Esophagus muscularis mucosa (tissue), 4 donors: Measurements from ENCODE around the gene GPA33. TPM values are rescaled to one million over a fixed set of nuclear protein-coding genes. Genes with fewer than 3 reads are reported as not detected.

Experiments used
- DNase-seq: peaks from one replicate; pipeline ENCODE4 v3.0.0-alpha.2; 2017; ENCODE audit errors: extremely low spot score
- H3K27ac ChIP-seq, 4 donors: fragments of 200-600 bp; sonication (generic); replicated peaks in 1 of 4; 1 replicate in 3 of 4; 2 replicates in 1 of 4; pipeline ENCODE4 v1.5.1; 2016 to 2019; ENCODE audit warnings: mild to moderate bottlenecking in 1 of 4
- H3K27me3 ChIP-seq, 4 donors: fragments of 200-600 bp; sonication (generic); one replicate each; pipeline versions ENCODE4 v1.5.1 to v1.6.0; 2016 to 2019
- H3K36me3 ChIP-seq, 4 donors: fragments of 200-600 bp; sonication (generic); one replicate each; pipeline ENCODE4 v1.5.1; 2016 to 2019
- H3K4me1 ChIP-seq, 4 donors: fragments of 200-600 bp; sonication (generic); one replicate each; pipeline ENCODE4 v1.5.1; 2016 to 2019
- H3K4me3 ChIP-seq, 4 donors: fragments of 200-600 bp; sonication (generic); 1 replicate in 2 of 4; 2 replicates in 2 of 4; pipeline ENCODE4 v1.5.1; 2016 to 2019; ENCODE audit warnings: mild to moderate bottlenecking in 4 of 4, moderate library complexity in 1 of 4
- H3K9me3 ChIP-seq, 4 donors: fragments of 200-600 bp; sonication (generic); 1 replicate in 3 of 4; 2 replicates in 1 of 4; pipeline ENCODE4 v1.5.1; 2016 to 2019
- CTCF ChIP-seq, 3 experiments: fragments of 200-600 bp in 2 of 3; fragments of 450-650 bp in 1 of 3; sonication (generic) in 2 of 3; IDR thresholded peaks; one replicate each; pipeline ENCODE4 v1.5.1; 2017 to 2019; ENCODE audit warnings: antibody characterized with exemption in 3 of 3, mild to moderate bottlenecking in 2 of 3, moderate library complexity in 1 of 3
- EP300 ChIP-seq: sonication (generic); formaldehyde crosslinking; IDR thresholded peaks from one replicate; pipeline ENCODE4 v1.6.1; 2017; ENCODE audit warnings: antibody characterized with exemption
- POLR2A ChIP-seq: fragments of 450-650 bp; IDR thresholded peaks from one replicate; pipeline ENCODE4 v1.6.1; 2017; ENCODE audit warnings: antibody characterized with exemption, moderate library complexity, mild to moderate bottlenecking, low read depth
- POLR2AphosphoS5 ChIP-seq, 2 donors: sonication (generic); formaldehyde crosslinking; IDR thresholded peaks; one replicate each; pipeline ENCODE4 v1.6.1; 2017; ENCODE audit warnings: antibody characterized with exemption in 2 of 2
- whole genome bisulfite sequencing: methylation state at CpG from one replicate; pipeline ENCODE4 v1.1.5; 2018; 5-methylcytosine and 5-hydroxymethylcytosine counted together
- intact Hi-C: fragments of 100-400 bp; cut with DNase I; formaldehyde crosslinking; loops from one replicate; pipeline ENCODE4 v1.15.1; 2023
- total RNA-seq, 4 donors: library from RNA; depleted of rRNA; stranded (reverse); fragments of >200 nt; gene quantifications; one replicate each; pipeline versions ENCODE4 v1.1.0 to v1.2.1, GENCODE V29; 2016

GPA33 gene
- total RNA-seq, 4 donors from 2014 or later, result 0.57 TPM; not detected in 3

GRCh38 chr1:167095368-167095767 is 5.2 kb upstream of the GPA33 start:
- H3K27me3 ChIP-seq, result no peaks in the 10 kb centered on the region
- TF ChIP-seq POLR2AphosphoS5 (IDR thresholded peaks at IDR 0.05) (no peak), CTCF (IDR thresholded peaks at IDR 0.05) (no peak), EP300 (no peak), POLR2A (no peak)
- H3K9me3 ChIP-seq, result no peaks in the 10 kb centered on the region
- DNase-seq, result no peak
- peaks cover 0 to 8% (median 0%) of the 10 kb centered on the region in 4 donors for H3K4me1 ChIP-seq
- H3K27ac ChIP-seq, result no peak overlapping the region
- H3K4me3 ChIP-seq, result no peak overlapping the region
- no peaks in the 10 kb centered on the region for H3K36me3 ChIP-seq
- intact Hi-C loops, result no loop called here
- WGBS, result 49% methylated on average over 5 of the region's 5 CpGs

- no peak overlapping the region for H3K27ac ChIP-seq
- intact Hi-C loops, result no loop called here
- no peaks in the 10 kb centered on the region for H3K36me3 ChIP-seq
- no peak overlapping the region for H3K4me3 ChIP-seq
- no peaks in the 10 kb centered on the region for H3K27me3 ChIP-seq
- DNase-seq, result no peak
- H3K9me3 ChIP-seq, result no peaks in the 10 kb centered on the region
- WGBS, result 88% methylated on average over 8 of the region's 8 CpGs
- peaks cover 0 to 8% (median 0%) of the 10 kb centered on the region in 4 donors for H3K4me1 ChIP-seq
- TF ChIP-seq CTCF (IDR thresholded peaks at IDR 0.05), result no peak
- no peak for TF ChIP-seq POLR2AphosphoS5 (IDR thresholded peaks at IDR 0.05)
- no peak for TF ChIP-seq EP300
- no peak for TF ChIP-seq POLR2A
Observed at GRCh38 chr1:167094690-167095089, 4.5 kb upstream of the GPA33 start.

- 63% methylated on average over 6 of the region's 8 CpGs for WGBS
- DNase-seq, result no peak
- no peak within 1 kb of the TSS for H3K27ac ChIP-seq
- intact Hi-C loops, result no loop called here
- no peaks in the 10 kb centered on the region for H3K27me3 ChIP-seq
- no peaks in the 10 kb centered on the region for H3K9me3 ChIP-seq
- H3K36me3 ChIP-seq, result no peaks in the 10 kb centered on the region
- H3K4me1 ChIP-seq, result peaks cover 0 to 8% (median 0%) of the 10 kb centered on the region in 4 donors
- no peak within 1 kb of the TSS for H3K4me3 ChIP-seq
- TF ChIP-seq POLR2AphosphoS5 (IDR thresholded peaks at IDR 0.05) (no peak), POLR2A (peak; percentile 49)
Observed at GRCh38 chr1:167093846-167094516, 3.8 kb upstream of the GPA33 start, which contains the start of gene STYXL2. STYXL2 (plus strand) TSS chr1:167094075; CDS start chr1:167094850, 775 bp downstream.

GRCh38 chr1:167092653-167093052 is 2.5 kb upstream of the GPA33 start:
- DNase-seq, result no peak

GRCh38 chr1:167089939-167090313 is 251 bp downstream of the GPA33 start:
- no peak overlapping the region for H3K4me3 ChIP-seq
- 42% methylated on average over 2 of the region's 2 CpGs for WGBS
- no peak for DNase-seq
- H3K36me3 ChIP-seq, result no peaks in the 10 kb centered on the region
- no peak overlapping the region for H3K27ac ChIP-seq
- no peak for TF ChIP-seq CTCF (IDR thresholded peaks at IDR 0.05)
- no peak for TF ChIP-seq EP300
- no peak for TF ChIP-seq POLR2AphosphoS5 (IDR thresholded peaks at IDR 0.05)
- no peak for TF ChIP-seq POLR2A
- no peaks in the 10 kb centered on the region for H3K9me3 ChIP-seq
- peaks cover 0 to 17% (median 0%) of the 10 kb centered on the region in 4 donors for H3K4me1 ChIP-seq
- intact Hi-C loops, result no loop called here
- H3K27me3 ChIP-seq, result no peaks in the 10 kb centered on the region

More at GRCh38 chr1:167092653-167093052, 2.5 kb upstream of the GPA33 start:
- 57% methylated on average over 1 of the region's 1 CpG for WGBS
- Histone ChIP-seq H3K27ac (no peak overlapping the region), H3K4me1 (peaks cover 0 to 8% (median 0%) of the 10 kb centered on the region in 4 donors), H3K9me3 (no peaks in the 10 kb centered on the region), H3K36me3 (no peaks in the 10 kb centered on the region), H3K27me3 (no peaks in the 10 kb centered on the region), H3K4me3 (no peak overlapping the region)
- intact Hi-C loops, result no loop called here
- TF ChIP-seq EP300 (no peak), POLR2A (no peak), CTCF (IDR thresholded peaks at IDR 0.05) (no peak), POLR2AphosphoS5 (IDR thresholded peaks at IDR 0.05) (no peak)
